Measurements from ENCODE around the gene IFITM5. TPM values are rescaled to one million over a fixed set of nuclear protein-coding genes. Genes with fewer than 3 reads are reported as not detected.
"Not testable (repeated sequence)": the region's sequence is repeated elsewhere in the genome, so short reads cannot be mapped to it uniquely, and the experiment has no call there.

IFITM5 gene
- total RNA-seq, 1 donor from 2014 or later, result not detected

DNA sequence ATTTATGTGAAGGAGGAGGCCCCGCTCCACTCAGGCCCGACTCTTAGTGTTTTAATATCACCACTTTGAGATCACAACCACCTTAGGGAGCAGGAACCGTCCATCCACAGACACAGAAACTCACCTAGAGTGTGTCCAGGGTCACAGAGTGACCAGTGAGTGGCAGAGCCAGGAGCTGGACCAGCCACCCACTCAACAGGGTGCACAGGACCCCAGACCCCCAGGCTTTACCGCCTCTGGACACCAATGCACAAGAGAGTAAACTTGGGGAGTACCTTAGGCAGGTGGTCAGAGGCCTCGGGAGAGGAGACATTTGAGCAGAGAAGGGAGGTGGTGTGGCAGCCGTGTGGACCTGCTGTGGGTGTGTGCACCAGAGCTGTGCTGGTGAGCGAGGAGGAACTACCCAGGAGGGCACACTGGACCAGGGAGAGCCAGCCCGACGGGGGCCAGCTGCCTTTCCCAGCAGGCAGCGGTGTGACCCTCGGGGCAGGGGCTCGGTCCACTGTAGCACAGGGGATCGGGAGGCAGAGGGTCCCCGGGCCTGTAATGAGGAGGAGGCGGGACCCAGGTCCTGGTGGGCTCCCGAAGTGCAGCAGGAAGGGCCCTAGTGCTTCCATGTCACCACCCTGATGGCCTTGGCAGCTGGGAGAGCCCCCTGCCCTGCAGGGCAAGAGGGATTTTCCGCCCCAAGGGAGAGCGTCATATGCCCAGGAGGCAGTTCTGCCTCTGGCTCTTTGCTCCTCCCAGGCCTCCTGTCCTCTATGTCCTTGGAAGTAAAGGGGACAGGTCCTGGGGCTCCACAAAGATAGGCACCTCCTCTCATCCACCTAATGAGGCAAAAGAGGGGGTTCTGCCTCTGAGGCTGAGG lies 28.6 kb downstream of the IFITM5 start:
- H3K36me3 Mint-ChIP-seq, result no peaks in the 10 kb centered on the region
- H3K9me3 Mint-ChIP-seq, result peaks cover 3% of the 10 kb centered on the region
- H3K4me1 Mint-ChIP-seq, result peaks cover 4% of the 10 kb centered on the region
- no peak for DNase-seq (ENCODE audit: low spot score in 2 of 2, unreplicated experiment in 2 of 2)
- TF ChIP-seq, protein P1, sequence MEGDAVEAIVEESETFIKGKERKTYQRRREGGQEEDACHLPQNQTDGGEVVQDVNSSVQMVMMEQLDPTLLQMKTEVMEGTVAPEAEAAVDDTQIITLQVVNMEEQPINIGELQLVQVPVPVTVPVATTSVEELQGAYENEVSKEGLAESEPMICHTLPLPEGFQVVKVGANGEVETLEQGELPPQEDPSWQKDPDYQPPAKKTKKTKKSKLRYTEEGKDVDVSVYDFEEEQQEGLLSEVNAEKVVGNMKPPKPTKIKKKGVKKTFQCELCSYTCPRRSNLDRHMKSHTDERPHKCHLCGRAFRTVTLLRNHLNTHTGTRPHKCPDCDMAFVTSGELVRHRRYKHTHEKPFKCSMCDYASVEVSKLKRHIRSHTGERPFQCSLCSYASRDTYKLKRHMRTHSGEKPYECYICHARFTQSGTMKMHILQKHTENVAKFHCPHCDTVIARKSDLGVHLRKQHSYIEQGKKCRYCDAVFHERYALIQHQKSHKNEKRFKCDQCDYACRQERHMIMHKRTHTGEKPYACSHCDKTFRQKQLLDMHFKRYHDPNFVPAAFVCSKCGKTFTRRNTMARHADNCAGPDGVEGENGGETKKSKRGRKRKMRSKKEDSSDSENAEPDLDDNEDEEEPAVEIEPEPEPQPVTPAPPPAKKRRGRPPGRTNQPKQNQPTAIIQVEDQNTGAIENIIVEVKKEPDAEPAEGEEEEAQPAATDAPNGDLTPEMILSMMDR (IDR thresholded peaks at IDR 0.05; ENCODE audit: unreplicated experiment), result no peak
- H3K27ac Mint-ChIP-seq, result no peak overlapping the region
- H3K27me3 Mint-ChIP-seq (ENCODE audit: low read depth), result peaks cover 20% of the 10 kb centered on the region
- H3K4me3 Mint-ChIP-seq, result no peak overlapping the region

DNA sequence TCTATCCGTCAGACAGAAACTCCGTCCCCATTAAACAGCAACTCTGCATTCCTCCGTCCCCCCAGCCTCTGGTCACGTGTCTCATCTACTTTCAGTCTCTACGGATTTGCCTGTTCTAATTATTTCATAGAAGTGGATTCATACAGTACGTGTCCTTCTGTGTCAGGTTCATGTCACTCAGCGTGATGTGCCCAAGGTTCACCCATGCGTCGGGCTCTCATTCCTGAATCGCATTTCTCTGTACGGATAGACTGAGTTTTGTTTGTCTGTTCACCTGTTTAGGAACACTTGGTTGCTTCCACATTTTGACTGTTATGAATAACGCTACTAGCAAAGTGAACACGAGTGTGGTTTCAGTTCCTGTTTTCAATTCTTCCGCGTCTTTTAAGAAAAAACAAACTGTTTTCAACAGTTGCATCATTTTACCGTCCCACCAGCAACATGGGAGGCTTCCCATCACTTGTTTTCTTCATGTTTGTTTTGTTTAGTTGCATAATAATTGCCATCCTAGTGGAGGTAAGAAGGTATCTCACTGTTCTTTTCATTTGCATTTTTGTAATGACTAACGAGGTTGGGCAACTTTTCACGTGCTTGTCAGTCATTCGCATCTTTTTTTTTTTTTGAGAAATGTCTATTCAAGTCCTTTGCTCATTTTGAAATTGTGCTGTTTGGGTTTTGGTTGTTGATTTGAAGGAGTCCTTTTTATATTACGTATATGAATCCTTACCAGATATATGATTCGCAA lies 30.0 kb downstream of the IFITM5 start:
- Mint-ChIP-seq H3K36me3 (no peaks in the 10 kb centered on the region), H3K4me3 (peak overlapping the region; percentile 41), H3K9me3 (peaks cover 3% of the 10 kb centered on the region), H3K4me1 (peaks cover 4% of the 10 kb centered on the region), H3K27ac (no peak overlapping the region), H3K27me3 (ENCODE audit: low read depth) (peaks cover 20% of the 10 kb centered on the region)
- TF ChIP-seq, protein P1 (IDR thresholded peaks at IDR 0.05; ENCODE audit: unreplicated experiment), result no peak
- DNase-seq (ENCODE audit: low spot score in 2 of 2, unreplicated experiment in 2 of 2), result no peak

DNA sequence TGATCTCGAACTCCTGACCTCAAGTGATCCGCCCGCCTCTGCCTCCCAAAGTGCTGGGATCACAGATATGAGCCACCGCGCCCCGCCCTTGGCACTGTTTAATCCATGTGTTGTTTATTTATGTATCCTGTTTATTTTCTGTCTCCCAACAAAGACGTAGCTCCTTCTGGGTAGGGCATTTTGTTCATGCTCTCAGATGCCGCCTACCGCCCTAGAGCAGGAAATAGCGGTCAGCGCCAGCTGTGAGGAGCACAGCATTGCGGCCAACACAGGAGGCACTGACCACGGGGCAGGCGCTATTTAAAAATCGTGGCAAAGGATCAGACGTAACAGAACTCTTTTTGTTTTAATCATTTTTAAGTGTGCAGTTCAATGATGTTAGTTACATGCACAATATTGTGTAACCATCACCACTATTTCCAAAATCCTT lies 30.6 kb downstream of the IFITM5 start:
- not testable (repeated sequence) for H3K36me3 Mint-ChIP-seq; H3K27ac Mint-ChIP-seq; DNase-seq (ENCODE audit: low spot score in 2 of 2, unreplicated experiment in 2 of 2); H3K4me1 Mint-ChIP-seq; H3K9me3 Mint-ChIP-seq
- Mint-ChIP-seq H3K4me3 (peak overlapping the region; percentile 41), H3K27me3 (ENCODE audit: low read depth) (peaks cover 17% of the 10 kb centered on the region)

DNA sequence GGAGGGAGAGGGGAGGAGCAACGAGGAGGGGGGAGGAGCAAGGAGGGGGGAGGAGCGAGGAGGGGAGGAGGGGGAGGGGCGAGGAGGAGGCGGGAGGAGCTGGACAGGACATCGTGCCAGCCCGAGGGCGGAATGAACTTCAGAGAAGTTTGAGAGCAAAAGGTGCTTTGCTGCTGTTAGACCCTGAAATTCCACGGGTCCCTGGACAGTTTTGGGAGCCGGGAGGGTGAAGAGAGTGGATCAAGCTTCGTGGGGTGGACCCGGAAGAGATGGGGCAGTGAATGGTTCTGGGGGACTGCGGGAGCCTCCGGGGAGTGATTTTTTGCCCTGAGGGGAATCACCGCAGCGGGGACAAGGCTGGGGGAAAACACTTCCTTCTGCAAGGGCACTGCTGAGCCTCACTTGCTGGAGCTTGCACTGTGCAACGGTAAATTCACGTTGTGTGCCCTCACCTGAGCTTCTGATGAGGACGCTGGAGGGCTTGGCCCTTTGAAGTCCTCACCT lies 31.8 kb downstream of the IFITM5 start:
- no peaks in the 10 kb centered on the region for H3K36me3 Mint-ChIP-seq
- H3K4me3 Mint-ChIP-seq, result no peak overlapping the region
- TF ChIP-seq, protein P1 (IDR thresholded peaks at IDR 0.05; ENCODE audit: unreplicated experiment), result no peak
- peaks cover 12% of the 10 kb centered on the region for H3K27me3 Mint-ChIP-seq (ENCODE audit: low read depth)
- H3K4me1 Mint-ChIP-seq, result peaks cover 4% of the 10 kb centered on the region
- peaks cover 3% of the 10 kb centered on the region for H3K9me3 Mint-ChIP-seq
- DNase-seq (ENCODE audit: low spot score in 2 of 2, unreplicated experiment in 2 of 2), result no peak
- H3K27ac Mint-ChIP-seq, result no peak overlapping the region

DNA sequence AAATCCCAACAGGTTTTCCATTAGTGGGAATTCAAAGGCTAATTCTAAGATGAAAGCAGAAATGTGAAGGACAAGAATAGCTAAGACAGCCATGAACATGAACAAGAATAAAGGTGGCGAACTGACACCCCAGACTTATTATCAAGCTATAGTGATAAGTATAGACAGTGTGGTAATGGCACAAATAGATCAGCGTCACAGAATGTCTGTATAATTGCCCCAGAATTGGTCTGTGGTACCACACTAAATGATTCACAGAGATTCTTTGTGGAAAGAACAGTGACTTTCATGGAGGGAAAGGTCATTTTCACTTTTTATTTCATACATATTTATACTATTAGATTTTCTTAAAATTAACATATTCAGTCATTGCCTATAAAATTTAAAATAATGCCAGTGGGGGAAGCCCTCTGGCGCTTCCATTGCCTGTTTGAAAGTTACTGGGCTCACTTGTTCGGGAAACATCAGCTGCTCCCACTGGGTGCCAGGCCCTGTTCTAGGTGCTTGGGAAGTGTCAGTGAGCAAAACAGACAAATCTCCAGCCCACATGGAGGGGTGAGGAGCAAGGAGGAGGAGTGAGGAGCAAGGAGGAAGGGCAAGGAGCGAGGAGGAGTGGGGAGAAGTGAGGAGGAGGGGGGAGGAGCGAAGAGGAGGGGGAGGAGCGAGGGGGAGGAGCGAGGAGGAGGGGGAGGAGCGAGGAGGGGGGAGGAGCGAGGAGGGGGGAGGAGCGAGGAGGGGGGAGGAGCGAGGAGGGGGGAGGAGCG lies 32.5 kb downstream of the IFITM5 start:
- TF ChIP-seq, protein P1 (IDR thresholded peaks at IDR 0.05; ENCODE audit: unreplicated experiment), result no peak
- Mint-ChIP-seq H3K36me3 (no peaks in the 10 kb centered on the region), H3K9me3 (peaks cover 3% of the 10 kb centered on the region), H3K4me3 (peak overlapping the region; percentile 31), H3K4me1 (peaks cover 4% of the 10 kb centered on the region), H3K27me3 (ENCODE audit: low read depth) (peaks cover 11% of the 10 kb centered on the region), H3K27ac (no peak overlapping the region)
- DNase-seq (ENCODE audit: low spot score in 2 of 2, unreplicated experiment in 2 of 2), result no peak
